ENCODE measurements around the gene COL27A1.

COL27A1 gene

DNA sequence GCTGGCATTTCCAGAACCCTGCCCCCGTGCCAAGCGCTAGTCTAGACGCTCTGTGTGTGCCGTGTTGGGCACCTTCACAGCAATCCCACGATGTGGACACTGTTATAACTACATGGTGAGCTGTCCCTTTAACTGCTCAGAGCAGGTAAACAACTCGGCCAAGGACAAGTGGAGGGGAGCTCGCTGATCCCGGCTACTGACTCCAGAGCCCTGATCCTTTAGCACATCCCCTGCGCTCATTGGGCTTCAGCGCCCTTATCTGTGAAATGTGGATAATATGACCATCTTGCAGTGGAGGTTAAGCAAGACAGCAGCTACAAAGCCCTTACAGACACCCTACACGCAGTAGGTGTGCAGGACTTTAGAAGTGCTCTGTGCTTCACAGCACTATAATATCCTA, 190.8 kb downstream of the COL27A1 start:
- Histone ChIP-seq H2AK5ac (ENCODE audit: low read length) (no peak overlapping the region), H4K12ac (ENCODE audit: low read depth, low read length) (no peak overlapping the region), H3K14ac (ENCODE audit: low read length) (no peak overlapping the region), H3K4me2 (ENCODE audit: low read length) (no peak overlapping the region), H3K27me3 (ENCODE audit: insufficient read depth, low read length) (no peaks in the 10 kb centered on the region), H3K23ac (ENCODE audit: low read length) (no peak overlapping the region), H3K9me3 (ENCODE audit: insufficient read depth, low read depth, low read length) (peaks cover 2% of the 10 kb centered on the region), H2BK12ac (ENCODE audit: low read length) (no peak overlapping the region), H2BK120ac (ENCODE audit: insufficient read depth, low read length, poor library complexity) (no peak overlapping the region), H3K9ac (ENCODE audit: low read length) (no peak overlapping the region), H4K8ac (ENCODE audit: low read depth, low read length) (no peak overlapping the region), H3K36me3 (ENCODE audit: control insufficient read depth in 1 of 2, insufficient read depth in 2 of 2, low read length in 2 of 2) (peaks cover 33 to 42% of the 10 kb centered on the region in 2 experiments), H3K4ac (ENCODE audit: low read depth, low read length) (no peak overlapping the region), H4K91ac (ENCODE audit: low read depth, low read length) (no peak overlapping the region), H2AFZ (ENCODE audit: insufficient read depth, low read length, poor library complexity) (no peak overlapping the region), H2BK5ac (ENCODE audit: low read depth, low read length, poor library complexity) (no peak overlapping the region), H3K4me3 (ENCODE audit: low read depth, low read length) (no peak overlapping the region), H3K4me1 (ENCODE audit: control insufficient read depth in 1 of 2, insufficient read depth in 2 of 2, low read length in 2 of 2) (peaks cover 22 to 29% of the 10 kb centered on the region in 2 experiments), H3K79me1 (ENCODE audit: low read length) (peaks cover 8% of the 10 kb centered on the region), H3K18ac (ENCODE audit: low read length) (no peak overlapping the region), H3K27ac (ENCODE audit: low read depth, low read length) (no peak overlapping the region), H3K79me2 (ENCODE audit: control insufficient read depth, insufficient read depth, low read length, poor library complexity) (no peaks in the 10 kb centered on the region)
- WGBS (ENCODE audit: extremely low coverage, insufficient coverage, insufficient read length): no CpG with 5 or more reads among the region's 11 CpGs
- DNase-seq: no peak

DNA sequence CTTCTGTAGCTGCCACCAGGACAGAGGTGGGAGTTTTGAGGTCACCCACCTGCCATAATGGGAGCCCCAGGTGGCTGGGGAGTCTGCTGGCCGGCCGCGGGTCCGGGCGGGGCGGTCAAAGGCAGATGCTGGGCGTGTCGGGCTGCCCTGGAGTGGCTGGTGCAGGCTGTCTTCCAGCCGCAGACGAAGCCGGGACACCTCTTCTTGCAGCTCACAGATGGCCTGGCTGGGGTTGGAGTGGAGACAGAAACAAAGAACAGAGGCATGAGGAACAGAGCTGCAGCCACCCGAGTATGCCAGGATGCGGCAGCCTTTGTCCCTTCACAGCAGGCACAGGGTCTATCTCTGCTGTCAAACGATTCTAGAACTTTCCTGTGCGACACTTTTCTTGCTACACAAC, 192.3 kb downstream of the COL27A1 start:
- no peak for DNase-seq
- Histone ChIP-seq H3K27me3 (ENCODE audit: insufficient read depth, low read length) (no peaks in the 10 kb centered on the region), H3K18ac (ENCODE audit: low read length) (no peak overlapping the region), H3K4me1 (ENCODE audit: control insufficient read depth in 1 of 2, insufficient read depth in 2 of 2, low read length in 2 of 2) (peaks cover 22 to 29% of the 10 kb centered on the region in 2 experiments), H2AFZ (ENCODE audit: insufficient read depth, low read length, poor library complexity) (no peak overlapping the region), H2BK5ac (ENCODE audit: low read depth, low read length, poor library complexity) (no peak overlapping the region), H3K79me2 (ENCODE audit: control insufficient read depth, insufficient read depth, low read length, poor library complexity) (no peaks in the 10 kb centered on the region), H3K27ac (ENCODE audit: low read depth, low read length) (no peak overlapping the region), H3K79me1 (ENCODE audit: low read length) (peaks cover 8% of the 10 kb centered on the region), H3K9ac (ENCODE audit: low read length) (no peak overlapping the region), H2BK120ac (ENCODE audit: insufficient read depth, low read length, poor library complexity) (no peak overlapping the region), H4K12ac (ENCODE audit: low read depth, low read length) (no peak overlapping the region), H4K8ac (ENCODE audit: low read depth, low read length) (no peak overlapping the region), H3K4ac (ENCODE audit: low read depth, low read length) (no peak overlapping the region), H2AK5ac (ENCODE audit: low read length) (no peak overlapping the region), H3K23ac (ENCODE audit: low read length) (no peak overlapping the region), H3K9me3 (ENCODE audit: insufficient read depth, low read depth, low read length) (peaks cover 2% of the 10 kb centered on the region), H3K14ac (ENCODE audit: low read length) (no peak overlapping the region), H4K91ac (ENCODE audit: low read depth, low read length) (no peak overlapping the region), H3K4me2 (ENCODE audit: low read length) (no peak overlapping the region), H3K36me3 (ENCODE audit: control insufficient read depth in 1 of 2, insufficient read depth in 2 of 2, low read length in 2 of 2) (peaks cover 34 to 40% of the 10 kb centered on the region in 2 experiments), H3K4me3 (ENCODE audit: low read depth, low read length) (no peak overlapping the region), H2BK12ac (ENCODE audit: low read length) (no peak overlapping the region)
- no CpG with 5 or more reads among the region's 15 CpGs for WGBS (ENCODE audit: extremely low coverage, insufficient coverage, insufficient read length)

- H3K79me2 ChIP-seq (ENCODE audit: control insufficient read depth, insufficient read depth, low read length, poor library complexity): no peaks in the 10 kb centered on the region
- H3K18ac ChIP-seq (ENCODE audit: low read length): peak overlapping the region; percentile 66
- no peak overlapping the region for H3K23ac ChIP-seq (ENCODE audit: low read length)
- peak overlapping the region; percentile 75 for H4K91ac ChIP-seq (ENCODE audit: low read depth, low read length)
- H2AK5ac ChIP-seq (ENCODE audit: low read length): peak overlapping the region; percentile 76
- peaks cover 19 to 26% of the 10 kb centered on the region in 2 experiments for H3K4me1 ChIP-seq (ENCODE audit: control insufficient read depth in 1 of 2, insufficient read depth in 2 of 2, low read length in 2 of 2)
- H2BK120ac ChIP-seq (ENCODE audit: insufficient read depth, low read length, poor library complexity): peak overlapping the region; percentile 23
- DNase-seq: no peak
- peak overlapping the region; percentile 70 for H3K27ac ChIP-seq (ENCODE audit: low read depth, low read length)
- H3K79me1 ChIP-seq (ENCODE audit: low read length): peaks cover 8% of the 10 kb centered on the region
- no peak overlapping the region for H3K4ac ChIP-seq (ENCODE audit: low read depth, low read length)
- no peaks in the 10 kb centered on the region for H3K27me3 ChIP-seq (ENCODE audit: insufficient read depth, low read length)
- peaks cover 34 to 38% of the 10 kb centered on the region in 2 experiments for H3K36me3 ChIP-seq (ENCODE audit: control insufficient read depth in 1 of 2, insufficient read depth in 2 of 2, low read length in 2 of 2)
- H4K8ac ChIP-seq (ENCODE audit: low read depth, low read length): peak overlapping the region; percentile 58
- no peak overlapping the region for H3K4me2 ChIP-seq (ENCODE audit: low read length)
- H3K9ac ChIP-seq (ENCODE audit: low read length): no peak overlapping the region
- H3K4me3 ChIP-seq (ENCODE audit: low read depth, low read length): no peak overlapping the region
- H4K12ac ChIP-seq (ENCODE audit: low read depth, low read length): peak overlapping the region; percentile 54
- peak overlapping the region; percentile 88 for H2BK12ac ChIP-seq (ENCODE audit: low read length)
- H2BK5ac ChIP-seq (ENCODE audit: low read depth, low read length, poor library complexity): peak overlapping the region; percentile 35
- H2AFZ ChIP-seq (ENCODE audit: insufficient read depth, low read length, poor library complexity): no peak overlapping the region
- H3K14ac ChIP-seq (ENCODE audit: low read length): peak overlapping the region; percentile 28
- H3K9me3 ChIP-seq (ENCODE audit: insufficient read depth, low read depth, low read length): peaks cover 2% of the 10 kb centered on the region
- WGBS (ENCODE audit: extremely low coverage, insufficient coverage, insufficient read length): no CpG with 5 or more reads among the region's 12 CpGs
These were observed 193.0 kb downstream of the COL27A1 start for GRCh38 chr9:114348261-114348905.

- Histone ChIP-seq H2BK12ac (ENCODE audit: low read length) (peak overlapping the region; percentile 88), H3K4me1 (ENCODE audit: control insufficient read depth in 1 of 2, insufficient read depth in 2 of 2, low read length in 2 of 2) (peaks cover 16 to 21% of the 10 kb centered on the region in 2 experiments), H3K79me1 (ENCODE audit: low read length) (peaks cover 8% of the 10 kb centered on the region), H3K4ac (ENCODE audit: low read depth, low read length) (no peak overlapping the region), H2AFZ (ENCODE audit: insufficient read depth, low read length, poor library complexity) (no peak overlapping the region), H3K27ac (ENCODE audit: low read depth, low read length) (peak overlapping the region; percentile 70), H3K4me3 (ENCODE audit: low read depth, low read length) (no peak overlapping the region), H4K8ac (ENCODE audit: low read depth, low read length) (peak overlapping the region; percentile 58), H2BK120ac (ENCODE audit: insufficient read depth, low read length, poor library complexity) (peak overlapping the region; percentile 38), H3K36me3 (ENCODE audit: control insufficient read depth in 1 of 2, insufficient read depth in 2 of 2, low read length in 2 of 2) (peaks cover 34 to 38% of the 10 kb centered on the region in 2 experiments), H3K79me2 (ENCODE audit: control insufficient read depth, insufficient read depth, low read length, poor library complexity) (no peaks in the 10 kb centered on the region), H3K4me2 (ENCODE audit: low read length) (no peak overlapping the region), H3K23ac (ENCODE audit: low read length) (no peak overlapping the region), H4K91ac (ENCODE audit: low read depth, low read length) (peak overlapping the region; percentile 75), H3K18ac (ENCODE audit: low read length) (peak overlapping the region; percentile 66), H2BK5ac (ENCODE audit: low read depth, low read length, poor library complexity) (peak overlapping the region; percentile 35), H3K27me3 (ENCODE audit: insufficient read depth, low read length) (no peaks in the 10 kb centered on the region), H2AK5ac (ENCODE audit: low read length) (peak overlapping the region; percentile 76), H3K9ac (ENCODE audit: low read length) (no peak overlapping the region), H3K14ac (ENCODE audit: low read length) (peak overlapping the region; percentile 28), H3K9me3 (ENCODE audit: insufficient read depth, low read depth, low read length) (peaks cover 2% of the 10 kb centered on the region), H4K12ac (ENCODE audit: low read depth, low read length) (peak overlapping the region; percentile 54)
- whole genome bisulfite sequencing (ENCODE audit: extremely low coverage, insufficient coverage, insufficient read length): no CpG with 5 or more reads among the region's 9 CpGs
- DNase-seq: peak; percentile 76 to 82
These were observed 193.7 kb downstream of the COL27A1 start for GRCh38 chr9:114348906-114349482.

Data from trophoblast cell (in vitro differentiated cells and primary cell).